ENCODE data around the gene SCG2.

GRCh38 chr2:223558970-223559369 lies 43.2 kb downstream of the SCG2 start:
- no peak for TF ChIP-seq CTCF (IDR thresholded peaks at IDR 0.05; ENCODE audit: insufficient read depth, low read depth, low read length)
- TF ChIP-seq EZH2 (IDR thresholded peaks at IDR 0.05; ENCODE audit: insufficient read depth, low read length), result no peak
